Right atrium auricular region (tissue), 2 donors: ENCODE results near the gene AKT2. TPM values are rescaled to one million over a fixed set of nuclear protein-coding genes. Genes with fewer than 3 reads are reported as not detected.

Experiments
- DNase-seq: peaks from one replicate; pipeline ENCODE4 v3.0.0-alpha.2; 2019; ENCODE audit warnings: low spot score
- H3K27ac ChIP-seq, 2 donors: fragments of 200-600 bp; sonication (generic); 1 replicate in 1 of 2; 2 replicates in 1 of 2; pipeline ENCODE4 v1.5.1; 2016 to 2019
- H3K27me3 ChIP-seq, 2 donors: fragments of 200-600 bp; sonication (generic); one replicate each; pipeline versions ENCODE4 v1.5.1 to v1.6.0; 2017 to 2019
- H3K36me3 ChIP-seq: fragments of 200-600 bp; sonication (generic); one replicate; pipeline ENCODE4 v1.5.1; 2016
- H3K4me1 ChIP-seq, 2 donors: fragments of 200-600 bp; sonication (generic); one replicate each; pipeline versions ENCODE4 v1.5.1 to v1.6.0; 2017 to 2019
- H3K4me3 ChIP-seq, 2 donors: fragments of 200-600 bp; sonication (generic); 1 replicate in 1 of 2; 2 replicates in 1 of 2; pipeline ENCODE4 v1.5.1; 2017 to 2019; ENCODE audit warnings: mild to moderate bottlenecking in 1 of 2, moderate library complexity in 1 of 2
- H3K9me3 ChIP-seq, 2 donors: fragments of 200-600 bp; sonication (generic); one replicate each; pipeline ENCODE4 v1.5.1; 2019
- CTCF ChIP-seq, 2 donors: fragments of 200-600 bp; sonication (generic); IDR thresholded peaks; one replicate each; pipeline ENCODE4 v1.5.1; 2019; ENCODE audit warnings: antibody characterized with exemption in 2 of 2
- total RNA-seq, 2 donors: library from RNA; depleted of rRNA; stranded (reverse); fragments of >200 nt; gene quantifications; one replicate each; pipeline ENCODE4 v1.1.0, GENCODE V29; 2016

Gene AKT2
- total RNA-seq, 2 donors from 2014 or later = 63.3 to 76.7 TPM

GRCh38 chr19:40274585-40275544 lies 10.3 kb downstream of the AKT2 start:
- no peak for DNase-seq
- Histone ChIP-seq H3K27ac (peak overlapping the region in 1 of 2 donors; percentile 48), H3K4me3 (no peak overlapping the region), H3K27me3 (no peaks in the 10 kb centered on the region), H3K4me1 (peaks cover 0 to 80% of the 10 kb centered on the region in 2 donors), H3K9me3 (no peaks in the 10 kb centered on the region), H3K36me3 (no peaks in the 10 kb centered on the region)
- no peak for TF ChIP-seq CTCF (IDR thresholded peaks at IDR 0.05)

GRCh38 chr19:40273469-40274360 lies 11.4 kb downstream of the AKT2 start:
- DNase-seq = no peak
- H3K27ac ChIP-seq = peak overlapping the region; percentile 43 to 48
- H3K36me3 ChIP-seq = no peaks in the 10 kb centered on the region
- H3K4me1 ChIP-seq = peaks cover 0 to 75% of the 10 kb centered on the region in 2 donors
- H3K9me3 ChIP-seq = no peaks in the 10 kb centered on the region
- no peaks in the 10 kb centered on the region for H3K27me3 ChIP-seq
- no peak for TF ChIP-seq CTCF (IDR thresholded peaks at IDR 0.05)
- no peak overlapping the region for H3K4me3 ChIP-seq

- DNase-seq = no peak
- H3K27me3 ChIP-seq = no peaks in the 10 kb centered on the region
- H3K27ac ChIP-seq = no peak overlapping the region
- H3K4me1 ChIP-seq = peaks cover 0 to 75% of the 10 kb centered on the region in 2 donors
- H3K4me3 ChIP-seq = no peak overlapping the region
- no peaks in the 10 kb centered on the region for H3K36me3 ChIP-seq
- no peak for TF ChIP-seq CTCF (IDR thresholded peaks at IDR 0.05)
- no peaks in the 10 kb centered on the region for H3K9me3 ChIP-seq
Measured at GRCh38 chr19:40272261-40272660, 12.9 kb downstream of the AKT2 start.

GRCh38 chr19:40271706-40272105 lies 13.4 kb downstream of the AKT2 start:
- Histone ChIP-seq H3K9me3 (no peaks in the 10 kb centered on the region), H3K27me3 (no peaks in the 10 kb centered on the region), H3K4me3 (no peak overlapping the region), H3K4me1 (peaks cover 0 to 76% of the 10 kb centered on the region in 2 donors), H3K36me3 (no peaks in the 10 kb centered on the region), H3K27ac (no peak overlapping the region)
- no peak for DNase-seq
- TF ChIP-seq CTCF (IDR thresholded peaks at IDR 0.05) = no peak

- peak overlapping the region; percentile 2 to 40 for H3K27ac ChIP-seq
- TF ChIP-seq CTCF (IDR thresholded peaks at IDR 0.05) = no peak
- no peak overlapping the region for H3K4me3 ChIP-seq
- H3K36me3 ChIP-seq = no peaks in the 10 kb centered on the region
- no peaks in the 10 kb centered on the region for H3K9me3 ChIP-seq
- H3K27me3 ChIP-seq = no peaks in the 10 kb centered on the region
- no peak for DNase-seq
- peaks cover 0 to 88% of the 10 kb centered on the region in 2 donors for H3K4me1 ChIP-seq
Measured at GRCh38 chr19:40270362-40271089, 14.6 kb downstream of the AKT2 start.
